A549 (cell line): ENCODE data around the gene TTC8. TPM values are rescaled to one million over a fixed set of nuclear protein-coding genes. Genes with fewer than 3 reads are reported as not detected.

ENCODE experiments used
- ATAC-seq, 2 experiments: fragments of 200-7000 bp in 1 of 2; fragments of >200 bp in 1 of 2; cut with Nextera tagmentation in 1 of 2; cut with Tn5 transposase in 1 of 2; 3 replicates each; pipeline versions ENCODE4 v1.8.0 to v1.9.1; 2018 to 2020; ENCODE audit warnings: mild to moderate bottlenecking in 1 of 2, moderate library complexity in 1 of 2
- CTCF ChIA-PET: fragments of 300-600 bp; sonication (Branson Sonifier 250); formaldehyde crosslinking; extraction: SDS; loops from one replicate; lab custom pipeline; 2021; ENCODE audit warnings: antibody characterized with exemption, inconsistent platforms; lab: Yijun Ruan, JAX
- POLR2A ChIA-PET: fragments of 350-600 bp; formaldehyde crosslinking; extraction: SDS; loops from one replicate; lab custom pipeline; 2021; ENCODE audit warnings: antibody characterized with exemption, inconsistent platforms; lab: Yijun Ruan, JAX
- DNase-seq, 2 experiments: peaks; one replicate each; pipeline versions ENCODE4 v3.0.0 to v3.0.0-alpha.2; 2011 to 2016; ENCODE audit warnings: low read depth in 1 of 2, low spot score in 1 of 2
- FAIRE-seq: peaks from 2 replicates; lab custom pipeline; 2011; peaks lifted over from hg19 to GRCh38; lab: Jason Lieb, UNC
- H3K27ac ChIP-seq, 2 experiments: fragments of >200 bp; sonication (Bioruptor Twin); formaldehyde crosslinking; 3 replicates each; pipeline ENCODE4 v1.5.1; 2016 to 2017
- H3K4me1 ChIP-seq: fragments of >200 bp; sonication (Bioruptor Twin); formaldehyde crosslinking; 3 replicates; pipeline ENCODE4 v1.6.1; 2016
- H3K4me2 ChIP-seq: fragments of >200 bp; sonication (Bioruptor Twin); formaldehyde crosslinking; 3 replicates; pipeline ENCODE4 v1.6.1; 2016
- H3K4me3 ChIP-seq: fragments of >200 bp; sonication (Bioruptor Twin); formaldehyde crosslinking; 3 replicates; pipeline ENCODE4 v1.5.1; 2016
- H3K9me3 ChIP-seq: fragments of >200 bp; sonication (Bioruptor Twin); formaldehyde crosslinking; 3 replicates; pipeline ENCODE4 v1.6.1; 2016
- ATOH8 ChIP-seq: fragments of 250-450 bp; sonication (Bioruptor Pico); IDR thresholded peaks from 2 replicates; pipeline ENCODE4 v1.5.0; 2020; ENCODE audit warnings: low read depth, mild to moderate bottlenecking, moderate library complexity
- CBX2 ChIP-seq: fragments of 200-600 bp; sonication (generic); IDR thresholded peaks from 2 replicates; pipeline ENCODE4 v1.6.1; 2016; ENCODE audit warnings: low read depth, mild to moderate bottlenecking, borderline replicate concordance
- EHF ChIP-seq: fragments of 250-450 bp; sonication (Bioruptor Pico); IDR thresholded peaks from 2 replicates; pipeline ENCODE4 v1.5.0; 2020; ENCODE audit warnings: mild to moderate bottlenecking
- EHMT2 ChIP-seq: fragments of 200-600 bp; sonication (generic); IDR thresholded peaks from 2 replicates; pipeline ENCODE4 v1.6.1; 2016; ENCODE audit warnings: antibody characterized with exemption, low read depth, mild to moderate bottlenecking, moderate library complexity
- EP300 ChIP-seq, 2 experiments: fragments of >200 bp; sonication (Bioruptor Twin); formaldehyde crosslinking; IDR thresholded peaks; 2 replicates in 1 of 2; 3 replicates in 1 of 2; pipeline ENCODE4 v1.6.1; 2016 to 2017
- FOSB ChIP-seq: fragments of 250-450 bp; sonication (Bioruptor Pico); IDR thresholded peaks from 2 replicates; pipeline ENCODE4 v1.5.0; 2020; ENCODE audit warnings: mild to moderate bottlenecking, moderate library complexity
- GATA3 ChIP-seq: IDR thresholded peaks from 2 replicates; pipeline ENCODE4 v1.6.1; 2012; ENCODE audit warnings: borderline replicate concordance
- HEYL ChIP-seq: fragments of 250-450 bp; sonication (Bioruptor Pico); IDR thresholded peaks from 2 replicates; pipeline ENCODE4 v1.8.0; 2021; ENCODE audit warnings: mild to moderate bottlenecking, moderate library complexity
- HMGXB4 ChIP-seq: fragments of 250-450 bp; sonication (Bioruptor Pico); IDR thresholded peaks from 2 replicates; pipeline ENCODE4 v1.5.0; 2021; ENCODE audit warnings: mild to moderate bottlenecking, moderate library complexity, borderline replicate concordance
- KDM1A ChIP-seq: fragments of 200-600 bp; sonication (generic); IDR thresholded peaks from 2 replicates; pipeline ENCODE4 v1.6.1; 2016; ENCODE audit warnings: low read depth, mild to moderate bottlenecking
- KDM5A ChIP-seq: fragments of 200-600 bp; sonication (generic); IDR thresholded peaks from 2 replicates; pipeline ENCODE4 v1.6.1; 2016; ENCODE audit warnings: antibody characterized with exemption, mild to moderate bottlenecking
- MAZ ChIP-seq: fragments of 150-350 bp; IDR thresholded peaks from 2 replicates; pipeline ENCODE4 v1.6.1; 2014; ENCODE audit warnings: antibody characterized with exemption, low read depth, low read length, borderline replicate concordance
- NPAS2 ChIP-seq: fragments of 250-450 bp; sonication (Bioruptor Pico); IDR thresholded peaks from 2 replicates; pipeline ENCODE4 v1.8.0; 2022; ENCODE audit warnings: mild to moderate bottlenecking, moderate library complexity, borderline replicate concordance
- NR3C1 ChIP-seq: fragments of >200 bp; sonication (Bioruptor Twin); formaldehyde crosslinking; IDR thresholded peaks from 3 replicates; pipeline ENCODE4 v1.6.1; 2017
- PBX3 ChIP-seq: IDR thresholded peaks from 2 replicates; pipeline ENCODE4 v1.6.1; 2012
- POLR2A ChIP-seq: IDR thresholded peaks from 2 replicates; pipeline ENCODE4 v1.6.1; 2012; ENCODE audit warnings: mild to moderate bottlenecking, low read length
- RARB ChIP-seq: fragments of 250-450 bp; sonication (Bioruptor Pico); IDR thresholded peaks from 2 replicates; pipeline ENCODE4 v1.8.0; 2021; ENCODE audit warnings: mild to moderate bottlenecking, moderate library complexity
- RCOR1 ChIP-seq: fragments of 150-350 bp; IDR thresholded peaks from 2 replicates; pipeline ENCODE4 v1.6.1; 2014; ENCODE audit warnings: antibody characterized with exemption, low read length, low read depth
- RFX5 ChIP-seq: fragments of 450-650 bp; IDR thresholded peaks from 2 replicates; pipeline ENCODE4 v1.7.1; 2014; ENCODE audit warnings: antibody characterized with exemption, mild to moderate bottlenecking, moderate library complexity
- SMC3 ChIP-seq: fragments of >200 bp; sonication (Bioruptor Twin); formaldehyde crosslinking; IDR thresholded peaks from 3 replicates; pipeline ENCODE4 v1.6.1; 2018; ENCODE audit warnings: inconsistent platforms
- TP53 ChIP-seq: fragments of 250-450 bp; sonication (Bioruptor Pico); IDR thresholded peaks from 2 replicates; pipeline ENCODE4 v1.5.0; 2021; ENCODE audit warnings: mild to moderate bottlenecking, moderate library complexity
- USF2 ChIP-seq: fragments of 450-650 bp; IDR thresholded peaks from 2 replicates; pipeline ENCODE4 v1.6.1; 2014; ENCODE audit warnings: antibody characterized with exemption
- ZFP36 ChIP-seq: fragments of 450-650 bp; IDR thresholded peaks from 2 replicates; pipeline ENCODE4 v1.6.1; 2014; ENCODE audit warnings: borderline replicate concordance; ENCODE audit not compliant: partially characterized antibody
- ZNF302 ChIP-seq: fragments of 250-450 bp; sonication (Bioruptor Pico); IDR thresholded peaks from 2 replicates; pipeline ENCODE4 v1.9.0; 2021; ENCODE audit warnings: inconsistent platforms, mild to moderate bottlenecking, moderate library complexity
- ZSCAN20 ChIP-seq: fragments of 250-450 bp; sonication (Bioruptor Pico); IDR thresholded peaks from 2 replicates; pipeline ENCODE4 v1.8.0; 2022; ENCODE audit warnings: mild to moderate bottlenecking, moderate library complexity
- WGBS: methylation state at CpG from one replicate; pipeline ENCODE4 v1.1.6; 2017; ENCODE audit errors: missing lambda C conversion rate; 5-methylcytosine and 5-hydroxymethylcytosine counted together
- polyA plus RNA-seq, 4 experiments: library from polyadenylated mRNA; depleted of rRNA in 3 of 4; stranded (reverse); fragments of >200 nt; fragmentation: RNase III in 1 of 4; extraction: RNeasy Plus Mini Kit Qiagen cat#74134 plus additional on column Dnase treatment in 1 of 4; gene quantifications; 2 replicates in 3 of 4; 3 replicates in 1 of 4; pipeline ENCODE4 v1.2.3, GENCODE V29; 2011 to 2017

Gene TTC8
- polyA plus RNA-seq, 2 of the 4 experiments (the other 2 are of a cell fraction): 36.6 to 56.8 TPM

- DNase-seq (no peak), FAIRE-seq (no peak), ATAC-seq (no peak)
- ChIA-PET POLR2A (no interaction called here), CTCF (interaction anchor here (0.6 kb wide), 1 partner anchor 77 kb away, joined by 3 read pairs; no protein-coding TSS in a partner anchor)
- H3K4me2 ChIP-seq: no peak overlapping the region
- no peak overlapping the region for H3K4me3 ChIP-seq
- no peak overlapping the region for H3K27ac ChIP-seq
- peaks cover 3% of the 10 kb centered on the region; the same call in 1 of the 3 replicates for H3K9me3 ChIP-seq
- no peaks in the 10 kb centered on the region for H3K4me1 ChIP-seq
- WGBS: 7% methylated on average over 1 of the region's 1 CpG
- TF ChIP-seq KDM5A (no peak), POLR2A (no peak), SMC3 (no peak), MAZ (no peak), ZNF302 (CRISPR knock-in tag) (no peak), ZFP36 (no peak), KDM1A (no peak), RFX5 (no peak), ATOH8 (CRISPR knock-in tag) (no peak), ZSCAN20 (no peak), TP53 (CRISPR knock-in tag) (no peak), EHF (CRISPR knock-in tag) (no peak), EHMT2 (no peak), EP300 (IDR thresholded peaks at IDR 0.05) (no peak), CBX2 (no peak), NPAS2 (no peak)
- TF ChIP-seq, all 56 proteins: peak for 0
Measured at GRCh38 chr14:88804477-88804876, 20.0 kb upstream of the TTC8 start.

GRCh38 chr14:88808359-88808758, 16.1 kb upstream of the TTC8 start:
- no peak for FAIRE-seq

More at GRCh38 chr14:88808359-88808758, 16.1 kb upstream of the TTC8 start:
- Histone ChIP-seq H3K27ac (no peak overlapping the region), H3K9me3 (peaks cover 7% of the 10 kb centered on the region; the same call in 1 of the 3 replicates), H3K4me2 (no peak overlapping the region), H3K4me1 (no peaks in the 10 kb centered on the region), H3K4me3 (no peak overlapping the region)
- DNase-seq (no peak), ATAC-seq (no peak)
- POLR2A ChIA-PET: no interaction called here
- TF ChIP-seq ZFP36 (no peak), NPAS2 (no peak), RCOR1 (no peak), GATA3 (no peak), MAZ (no peak), CBX2 (no peak), USF2 (no peak), RFX5 (no peak), RARB (CRISPR knock-in tag) (no peak), NR3C1 (no peak), EHF (CRISPR knock-in tag) (no peak), HMGXB4 (CRISPR knock-in tag) (no peak), FOSB (CRISPR knock-in tag) (no peak), PBX3 (no peak), HEYL (CRISPR knock-in tag) (no peak), EHMT2 (no peak)
- CTCF ChIA-PET: no interaction called here
